ENCODE measurements around the gene NEUROG3.
"Not testable (repeated sequence)": the region's sequence is repeated elsewhere in the genome, so short reads cannot be mapped to it uniquely, and the experiment has no call there.

NEUROG3 gene

GRCh38 chr10:69571618-69572158, 1.5 kb downstream of the NEUROG3 start:
- no peak for DNase-seq (ENCODE audit: low read depth)

- DNase-seq (ENCODE audit: low read depth): no peak
Measured at GRCh38 chr10:69570050-69570816, 3.0 kb downstream of the NEUROG3 start.

GRCh38 chr10:69569396-69569934, 3.8 kb downstream of the NEUROG3 start:
- no peak for DNase-seq (ENCODE audit: low read depth)

- no peak for DNase-seq (ENCODE audit: low read depth)
Measured at GRCh38 chr10:69568472-69569395, 4.5 kb downstream of the NEUROG3 start.

GRCh38 chr10:69567920-69568319, 5.3 kb downstream of the NEUROG3 start:
- DNase-seq (ENCODE audit: low read depth): peak; percentile 16

- DNase-seq (ENCODE audit: low read depth): no peak
Measured at GRCh38 chr10:69562731-69563254, 10.4 kb downstream of the NEUROG3 start.

GRCh38 chr10:69559525-69559924, 13.7 kb downstream of the NEUROG3 start:
- DNase-seq (ENCODE audit: low read depth): no peak

- DNase-seq (ENCODE audit: low read depth): no peak
Measured at GRCh38 chr10:69558559-69558958, 14.7 kb downstream of the NEUROG3 start.

- DNase-seq (ENCODE audit: low read depth): no peak
Measured at GRCh38 chr10:69554611-69555010, 18.6 kb downstream of the NEUROG3 start.

GRCh38 chr10:69553328-69553727, 19.9 kb downstream of the NEUROG3 start:
- no peak for DNase-seq (ENCODE audit: low read depth)

GRCh38 chr10:69552268-69552667, 21.0 kb downstream of the NEUROG3 start:
- no peak for DNase-seq (ENCODE audit: low read depth)

GRCh38 chr10:69549959-69550358, 23.3 kb downstream of the NEUROG3 start:
- DNase-seq (ENCODE audit: low read depth): no peak

- no peak for DNase-seq (ENCODE audit: low read depth)
Measured at GRCh38 chr10:69541463-69541862, 31.8 kb downstream of the NEUROG3 start.

- no peak for DNase-seq (ENCODE audit: low read depth)
Measured at GRCh38 chr10:69538461-69538860, 34.8 kb downstream of the NEUROG3 start.

- DNase-seq (ENCODE audit: low read depth): no peak
Measured at GRCh38 chr10:69537449-69537848, 35.8 kb downstream of the NEUROG3 start.

GRCh38 chr10:69536521-69536920, 36.7 kb downstream of the NEUROG3 start:
- not testable (repeated sequence) for DNase-seq (ENCODE audit: low read depth)

- no peak for DNase-seq (ENCODE audit: low read depth)
Measured at GRCh38 chr10:69533658-69534057, 39.6 kb downstream of the NEUROG3 start.

GRCh38 chr10:69527961-69528360, 45.3 kb downstream of the NEUROG3 start:
- DNase-seq (ENCODE audit: low read depth): no peak
